Heart right ventricle (tissue), 16 donors: Measurements from ENCODE around the gene OGFR. TPM values are rescaled to one million over a fixed set of nuclear protein-coding genes. Genes with fewer than 3 reads are reported as not detected.

ENCODE experiments used
- ATAC-seq, 8 donors: fragments of 200-7000 bp; cut with Tn5 transposase; one replicate each; pipeline ENCODE4 v1.9.1; 2020; ENCODE audit warnings: mild to moderate bottlenecking in 8 of 8, moderate library complexity in 8 of 8, moderate number of reproducible peaks in 1 of 8
- DNase-seq, 2 donors: peaks; one replicate each; pipeline ENCODE4 v3.0.0-alpha.2; 2020
- H3K27ac ChIP-seq, 10 donors: fragments of 200-600 bp; sonication (generic) in 2 of 10; one replicate each; pipeline versions ENCODE4 v1.5.0 to v1.8.0; 2020 to 2022; ENCODE audit warnings: mild to moderate bottlenecking in 3 of 10
- H3K27me3 ChIP-seq, 7 donors: fragments of 200-600 bp; one replicate each; pipeline ENCODE4 v1.8.0; 2021 to 2022; ENCODE audit warnings: mild to moderate bottlenecking in 2 of 7
- H3K36me3 ChIP-seq, 9 donors: fragments of 200-600 bp; sonication (generic) in 1 of 9; one replicate each; pipeline versions ENCODE4 v1.5.0 to v1.8.0; 2020 to 2022; ENCODE audit warnings: mild to moderate bottlenecking in 2 of 9
- H3K4me1 ChIP-seq, 9 donors: fragments of 200-600 bp; sonication (generic) in 1 of 9; one replicate each; pipeline versions ENCODE4 v1.5.0 to v1.8.0; 2020 to 2022; ENCODE audit warnings: mild to moderate bottlenecking in 4 of 9
- H3K4me3 ChIP-seq, 10 donors: fragments of 200-600 bp; sonication (generic) in 2 of 10; one replicate each; pipeline versions ENCODE4 v1.5.0 to v1.8.0; 2020 to 2022; ENCODE audit warnings: mild to moderate bottlenecking in 7 of 10, moderate library complexity in 2 of 10
- H3K9me3 ChIP-seq, 11 donors: fragments of 200-600 bp in 10 of 11; sonication (generic) in 2 of 11; one replicate each; pipeline versions ENCODE4 v1.5.0 to v1.8.0; 2013 to 2022; ENCODE audit warnings: mild to moderate bottlenecking in 2 of 11, control low read depth in 1 of 11, moderate library complexity in 1 of 11
- CTCF ChIP-seq, 9 donors: fragments of 200-600 bp; sonication (generic) in 2 of 9; IDR thresholded peaks; one replicate each; pipeline versions ENCODE4 v1.5.0 to v1.8.0; 2021 to 2022; ENCODE audit warnings: antibody characterized with exemption in 9 of 9, mild to moderate bottlenecking in 5 of 9, moderate library complexity in 1 of 9
- WGBS, 2 donors: extraction: QIAGEN DNeasy Blood & Tissue Kit; methylation state at CpG; one replicate each; pipeline ENCODE4 v1.1.7; 2013; ENCODE audit warnings: inconsistent platforms in 1 of 2; 5-methylcytosine and 5-hydroxymethylcytosine counted together
- intact Hi-C, 10 donors: fragments of 100-400 bp; cut with DNase I; formaldehyde crosslinking; loops; one replicate each; pipeline versions ENCODE4 v1.11.1 to v1.14.2; 2022
- polyA plus RNA-seq, 2 donors: library from polyadenylated mRNA; stranded (reverse); fragments of 200-250 nt; gene quantifications; one replicate each; pipeline ENCODE4 v1.2.3, GENCODE V29; 2013
- total RNA-seq, 10 donors: library from RNA; stranded (reverse); fragmentation: NEBNext Ultra II Directional in 3 of 10; extraction: Animal tissue kit (Norgen Biotek cat#: 25700) in 3 of 10; gene quantifications; one replicate each; pipeline versions ENCODE4 v1.2.1 to v1.2.4, GENCODE V29; 2021 to 2023
- donor health status: Arrhythmogenic right ventricular cardiomyopathy.
- donor health status: ischemic (EF 13 %, LVEDD 7.1; RV severe dilation, severe dysfunction).
- donor health status: healthy with polysubstance abuse.
- donor health status: DM: no; HTN: yes; CAD: no.
- donor health status: DM: no; HTN: no; CAD: no.
- donor health status: ischemic (EF 25% LVEDD 6.9; RV normal size, moderate dysfunction).
- donor health status: ischemic (EF 25% LVEDD 5.7; RV mildly dilated, moderate dysfunction).
- donor health status: healthy.
- donor health status: DM: yes; HTN: yes; CAD: no.
- donor health status: Ischemic cardiomyopathy.
- donor health status: ischemic (EF 35%, LVEDD 5.7; RV mildly dilated, moderate dysfunction).
- donor health status: nonischemic (EF 11% LVEDD 7.7; RV severe dilation, severe dysfunction).
- donor health status: DM: yes; HTN: yes; CAD: no.
- donor health status: PGD.
- donor health status: ischemic (EF 29% LVEDD 5.4; RV normal size, mild dysfunction).
- donor health status: nonischemic (EF 23%, LVEDD 6.1; RV moderate dilation, normal function).

OGFR gene
- total and polyA plus RNA-seq, 12 donors, result 13.0 to 37.5 (median 17.5) TPM

- DNase-seq (no peak), ATAC-seq (no peak)
- Histone ChIP-seq H3K27ac (no peak overlapping the region), H3K27me3 (peaks cover 20 to 46% (median 37%) of the 10 kb centered on the region in 7 donors), H3K9me3 (no peaks in the 10 kb centered on the region), H3K4me1 (peaks cover 10 to 41% (median 26%) of the 10 kb centered on the region in 9 donors), H3K4me3 (no peak overlapping the region), H3K36me3 (peaks cover 4 to 58% (median 36%) of the 10 kb centered on the region in 9 donors)
- WGBS, 2 donors, result 85 to 87% methylated on average over 13 of the region's 13 CpGs
- TF ChIP-seq CTCF (IDR thresholded peaks at IDR 0.05), result no peak
- intact Hi-C loops, result no loop called here
Observed at GRCh38 chr20:62813588-62813987, 9.0 kb downstream of the OGFR start.

- intact Hi-C loops, result no loop called here
- Histone ChIP-seq H3K27me3 (peaks cover 20 to 52% (median 37%) of the 10 kb centered on the region in 7 donors), H3K9me3 (no peaks in the 10 kb centered on the region), H3K4me3 (no peak overlapping the region), H3K27ac (no peak overlapping the region), H3K36me3 (peaks cover 4 to 52% (median 31%) of the 10 kb centered on the region in 9 donors), H3K4me1 (peaks cover 14 to 45% (median 32%) of the 10 kb centered on the region in 9 donors)
- no peak for TF ChIP-seq CTCF (IDR thresholded peaks at IDR 0.05)
- DNase-seq (no peak), ATAC-seq (no peak)
- WGBS, 2 donors, result 81% methylated on average over 13 of the region's 13 CpGs
Observed at GRCh38 chr20:62814060-62814708, 9.5 kb downstream of the OGFR start.

GRCh38 chr20:62814709-62815065, 10.1 kb downstream of the OGFR start:
- ATAC-seq (no peak), DNase-seq (no peak)
- intact Hi-C loops, result no loop called here
- peaks cover 20 to 55% (median 37%) of the 10 kb centered on the region in 7 donors for H3K27me3 ChIP-seq
- no peaks in the 10 kb centered on the region for H3K9me3 ChIP-seq
- H3K4me3 ChIP-seq, result no peak overlapping the region
- H3K27ac ChIP-seq, result no peak overlapping the region
- TF ChIP-seq CTCF (IDR thresholded peaks at IDR 0.05), result no peak
- WGBS, 2 donors, result 68 to 80% methylated on average over 12 of the region's 12 CpGs
- H3K4me1 ChIP-seq, result peaks cover 19 to 49% (median 37%) of the 10 kb centered on the region in 9 donors
- peaks cover 4 to 47% (median 27%) of the 10 kb centered on the region in 9 donors for H3K36me3 ChIP-seq

- peaks cover 20 to 56% (median 42%) of the 10 kb centered on the region in 9 donors for H3K4me1 ChIP-seq
- no peak overlapping the region for H3K4me3 ChIP-seq
- no peaks in the 10 kb centered on the region for H3K9me3 ChIP-seq
- ATAC-seq (peak in 2 of 8 donors; percentile 6 to 7), DNase-seq (no peak)
- WGBS, 2 donors, result 30 to 34% methylated on average over 24 of the region's 24 CpGs
- TF ChIP-seq CTCF (IDR thresholded peaks at IDR 0.05), result no peak
- no peak overlapping the region for H3K27ac ChIP-seq
- H3K36me3 ChIP-seq, result peaks cover 0 to 40% (median 22%) of the 10 kb centered on the region in 9 donors
- H3K27me3 ChIP-seq, result peaks cover 20 to 55% (median 37%) of the 10 kb centered on the region in 7 donors
- intact Hi-C loops, result no loop called here
Observed at GRCh38 chr20:62815066-62815991, 10.7 kb downstream of the OGFR start.
